Measurements from ENCODE around the gene SYCP3. TPM values are rescaled to one million over a fixed set of nuclear protein-coding genes. Genes with fewer than 3 reads are reported as not detected.

SYCP3 gene
- total RNA-seq, 4 donors from 2014 or later = 0.60 TPM; not detected in 3

- Histone ChIP-seq H3K4me1 (peaks cover 0 to under 1% (median 0%) of the 10 kb centered on the region in 4 donors), H3K4me3 (no peak overlapping the region), H3K27ac (no peak overlapping the region), H3K9me3 (no peaks in the 10 kb centered on the region), H3K27me3 (no peaks in the 10 kb centered on the region), H3K36me3 (peaks cover 0 to 97% (median 0%) of the 10 kb centered on the region in 3 donors)
- 90 to 96% methylated on average over 1 of the region's 1 CpG for WGBS, 2 donors
- no peak for DNase-seq (ENCODE audit: low spot score in 2 of 2)
- no peak for TF ChIP-seq EP300 (IDR thresholded peaks at IDR 0.05)
- TF ChIP-seq POLR2A (IDR thresholded peaks at IDR 0.05) = no peak
- TF ChIP-seq CTCF (IDR thresholded peaks at IDR 0.05) = no peak
Measured at GRCh38 chr12:101748907-101749306, 9.6 kb upstream of the SYCP3 start.

- TF ChIP-seq EP300 (IDR thresholded peaks at IDR 0.05) = no peak
- TF ChIP-seq CTCF (IDR thresholded peaks at IDR 0.05) = no peak
- TF ChIP-seq POLR2A (IDR thresholded peaks at IDR 0.05) = no peak
- DNase-seq (ENCODE audit: low spot score in 2 of 2) = no peak
- Histone ChIP-seq H3K9me3 (no peaks in the 10 kb centered on the region), H3K4me1 (peaks cover 0 to 13% (median 0%) of the 10 kb centered on the region in 4 donors), H3K27me3 (no peaks in the 10 kb centered on the region), H3K4me3 (no peak overlapping the region), H3K27ac (no peak overlapping the region), H3K36me3 (peaks cover 0 to 91% (median 0%) of the 10 kb centered on the region in 3 donors)
- WGBS, 2 donors = 60 to 86% methylated on average over 1 of the region's 1 CpG
Measured at GRCh38 chr12:101747697-101748096, 8.4 kb upstream of the SYCP3 start.

GRCh38 chr12:101746661-101747060, 7.4 kb upstream of the SYCP3 start:
- WGBS, 2 donors = 88 to 93% methylated on average over 1 of the region's 1 CpG
- no peak for TF ChIP-seq EP300 (IDR thresholded peaks at IDR 0.05)
- no peak for TF ChIP-seq POLR2A (IDR thresholded peaks at IDR 0.05)
- TF ChIP-seq CTCF (IDR thresholded peaks at IDR 0.05) = no peak
- peaks cover 0 to 16% (median 0%) of the 10 kb centered on the region in 4 donors for H3K4me1 ChIP-seq
- H3K4me3 ChIP-seq = no peak overlapping the region
- no peak for DNase-seq (ENCODE audit: low spot score in 2 of 2)
- peaks cover 0 to 90% (median 0%) of the 10 kb centered on the region in 3 donors for H3K36me3 ChIP-seq
- H3K9me3 ChIP-seq = no peaks in the 10 kb centered on the region
- H3K27ac ChIP-seq = no peak overlapping the region
- no peaks in the 10 kb centered on the region for H3K27me3 ChIP-seq

- Histone ChIP-seq H3K4me1 (peaks cover 0 to 16% (median 0%) of the 10 kb centered on the region in 4 donors), H3K27ac (no peak overlapping the region), H3K4me3 (no peak overlapping the region), H3K36me3 (peaks cover 0 to 88% (median 0%) of the 10 kb centered on the region in 3 donors), H3K27me3 (no peaks in the 10 kb centered on the region), H3K9me3 (no peaks in the 10 kb centered on the region)
- DNase-seq (ENCODE audit: low spot score in 2 of 2) = no peak
- WGBS, 2 donors = 81 to 92% methylated on average over 1 of the region's 1 CpG
- no peak for TF ChIP-seq POLR2A (IDR thresholded peaks at IDR 0.05)
- no peak for TF ChIP-seq EP300 (IDR thresholded peaks at IDR 0.05)
- no peak for TF ChIP-seq CTCF (IDR thresholded peaks at IDR 0.05)
Measured at GRCh38 chr12:101746196-101746595, 6.9 kb upstream of the SYCP3 start.

DNA sequence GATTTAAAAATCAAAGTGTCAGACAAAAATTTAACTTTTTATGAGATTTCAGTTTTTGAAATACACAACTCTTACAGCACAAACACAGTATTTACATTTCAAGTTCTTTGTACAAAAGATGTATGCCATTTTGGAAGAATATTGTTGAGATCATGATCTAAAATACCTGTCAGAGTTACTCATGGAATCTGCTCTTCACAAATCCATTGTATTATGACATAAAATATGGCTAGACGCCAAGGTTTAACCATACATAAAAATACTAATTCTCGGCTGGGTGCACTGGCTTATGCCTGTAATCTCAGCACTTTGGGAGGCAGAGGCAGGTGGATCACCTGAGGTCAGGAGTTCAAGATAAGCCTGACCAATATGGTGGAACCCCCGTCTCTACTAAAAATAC, 6.2 kb upstream of the SYCP3 start:
- DNase-seq (ENCODE audit: low spot score in 2 of 2) = no peak
- H3K4me1 ChIP-seq = peaks cover 0 to 16% (median 0%) of the 10 kb centered on the region in 4 donors
- H3K36me3 ChIP-seq = peaks cover 0 to 88% (median 0%) of the 10 kb centered on the region in 3 donors
- no peaks in the 10 kb centered on the region for H3K27me3 ChIP-seq
- H3K4me3 ChIP-seq = no peak overlapping the region
- TF ChIP-seq EP300 (IDR thresholded peaks at IDR 0.05) (no peak), CTCF (IDR thresholded peaks at IDR 0.05) (no peak), POLR2A (IDR thresholded peaks at IDR 0.05) (no peak)
- no peaks in the 10 kb centered on the region for H3K9me3 ChIP-seq
- WGBS, 2 donors = 85 to 91% methylated on average over 3 of the region's 3 CpGs
- no peak overlapping the region for H3K27ac ChIP-seq

Data from tibial nerve (tissue), 4 donors.